Adrenal gland (tissue), 12 donors: Measurements from ENCODE around the gene CAPN15. TPM values are rescaled to one million over a fixed set of nuclear protein-coding genes. Genes with fewer than 3 reads are reported as not detected.

Source experiments
- DNase-seq, 7 donors: peaks; one replicate each; pipeline ENCODE4 v3.0.0-alpha.2; 2019 to 2020
- H3K27ac ChIP-seq, 5 donors: fragments of 200-600 bp; sonication (generic) in 4 of 5; 1 replicate in 3 of 5; 2 replicates in 2 of 5; pipeline versions ENCODE4 v1.5.1 to v1.8.0; 2016 to 2020; ENCODE audit warnings: mild to moderate bottlenecking in 1 of 5
- H3K27me3 ChIP-seq: fragments of 200-600 bp; 2 replicates; pipeline ENCODE4 v1.8.0; 2021
- H3K36me3 ChIP-seq, 2 donors: fragments of 200-600 bp; replicated peaks in 1 of 2; 1 replicate in 1 of 2; 2 replicates in 1 of 2; pipeline versions ENCODE4 v1.5.1 to v1.8.0; 2018 to 2022
- H3K4me1 ChIP-seq, 2 donors: fragments of 200-600 bp; replicated peaks in 1 of 2; 1 replicate in 1 of 2; 2 replicates in 1 of 2; pipeline versions ENCODE4 v1.5.1 to v1.8.0; 2018 to 2021
- H3K4me3 ChIP-seq, 4 donors: fragments of 200-600 bp; sonication (generic) in 3 of 4; one replicate each; pipeline ENCODE4 v1.5.1; 2016 to 2018
- H3K9me3 ChIP-seq, 3 donors: fragments of 200-600 bp; sonication (generic) in 1 of 3; replicated peaks in 1 of 3; 1 replicate in 2 of 3; 2 replicates in 1 of 3; pipeline versions ENCODE4 v1.5.1 to v1.8.0; 2016 to 2021
- CTCF ChIP-seq, 6 experiments: fragments of 450-650 bp in 4 of 6; fragments of 200-600 bp in 2 of 6; sonication (generic) in 1 of 6; IDR thresholded peaks; 1 replicate in 5 of 6; 2 replicates in 1 of 6; pipeline versions ENCODE4 v1.5.1 to v1.8.0; 2016 to 2021; ENCODE audit warnings: antibody characterized with exemption in 6 of 6, mild to moderate bottlenecking in 2 of 6, moderate library complexity in 1 of 6
- POLR2A ChIP-seq, 2 donors: fragments of 450-650 bp; IDR thresholded peaks; one replicate each; pipeline ENCODE4 v1.6.1; 2017; ENCODE audit warnings: antibody characterized with exemption in 2 of 2, mild to moderate bottlenecking in 2 of 2, moderate library complexity in 1 of 2
- WGBS, 4 donors: extraction: QIAGEN DNeasy Blood & Tissue Kit in 2 of 4; methylation state at CpG; one replicate each; pipeline versions ENCODE4 v1.1.5 to v1.1.7; 2013 to 2017; 5-methylcytosine and 5-hydroxymethylcytosine counted together
- intact Hi-C, 2 donors: fragments of 100-400 bp; cut with DNase I; formaldehyde crosslinking; loops; one replicate each; pipeline versions ENCODE4 v1.14.1 to v1.15.0; 2022 to 2023
- polyA plus RNA-seq, 3 donors: library from polyadenylated mRNA; stranded (reverse); fragments of 200-250 nt in 2 of 3; fragments of 350-450 nt in 1 of 3; fragmentation: Illumina TruSeq in 1 of 3; extraction: RNeasy Lipid Tissue Mini Kit (QIAGEN cat#74804) in 1 of 3; gene quantifications; one replicate each; pipeline ENCODE4 v1.2.3, GENCODE V29; 2013 to 2014
- total RNA-seq, 9 donors: library from RNA; depleted of rRNA in 4 of 9; stranded (reverse); fragments of >200 nt in 4 of 9; fragments of 120-200 nt in 1 of 9; fragmentation: NEBNext Ultra II Directional in 1 of 9; extraction: Animal tissue kit (Norgen Biotek cat#: 25700) in 1 of 9; gene quantifications; one replicate each; pipeline versions ENCODE4 v1.1.0 to v1.2.4, GENCODE V29; 2013 to 2023
- donor health status: healthy with polysubstance abuse.
- donor health status: Bipolar disorder and iron deficiency.
- donor health status: DM: yes; HTN: yes; CAD: no.
- donor health status: DM: no; HTN: no; CAD: no.
- donor health status: DM: no; HTN: no; CAD: no.
- donor health status: DM: yes; HTN: yes; CAD: no.

CAPN15 gene
- total and polyA plus RNA-seq, 12 donors: 2.3 to 91.8 (median 43.0) TPM

GRCh38 chr16:528111-529011, 849 bp downstream of the CAPN15 start:
- H3K36me3 ChIP-seq: no peaks in the 10 kb centered on the region
- peak overlapping the region; percentile 37 to 68 (median 53) for H3K4me3 ChIP-seq
- WGBS, 4 donors: 1 to 22% (median 4%) methylated on average over 8 to 55 of the region's 55 CpGs
- H3K27me3 ChIP-seq: no peaks in the 10 kb centered on the region
- H3K9me3 ChIP-seq: no peaks in the 10 kb centered on the region
- intact Hi-C loops: loop anchor here (10.0 kb wide), 2 partner anchors 94 to 134 kb away; partner anchors contain the start of gene NME4 (in 1 of the 2)
- peak overlapping the region; percentile 34 to 97 (median 59) for H3K27ac ChIP-seq
- H3K4me1 ChIP-seq: peaks cover 29 to 46% of the 10 kb centered on the region in 2 donors
- peak in 5 of 7 donors; percentile 43 to 54 (median 48) for DNase-seq
- TF ChIP-seq CTCF (IDR thresholded peaks at IDR 0.05): no peak
- peak in 1 of 2 donors; percentile 16 for TF ChIP-seq POLR2A (IDR thresholded peaks at IDR 0.05)

GRCh38 chr16:529012-529575, 1.6 kb downstream of the CAPN15 start:
- no peak for TF ChIP-seq POLR2A (IDR thresholded peaks at IDR 0.05)
- no peak for TF ChIP-seq CTCF (IDR thresholded peaks at IDR 0.05)
- Histone ChIP-seq H3K9me3 (no peaks in the 10 kb centered on the region), H3K27me3 (no peaks in the 10 kb centered on the region), H3K4me3 (peak overlapping the region in 2 of 4 donors; percentile 19 to 68), H3K4me1 (peaks cover 36 to 52% of the 10 kb centered on the region in 2 donors), H3K27ac (peak overlapping the region in 3 of 5 donors; percentile 34 to 97 (median 60)), H3K36me3 (no peaks in the 10 kb centered on the region)
- DNase-seq: no peak
- 45 to 61% (median 51%) methylated on average over 2 to 12 of the region's 12 CpGs; no CpG with 5 or more reads in 1 of the 4 donors for WGBS, 4 donors
- intact Hi-C loops: loop anchor here (10.0 kb wide), 2 partner anchors 94 to 134 kb away; partner anchors contain the start of gene NME4 (in 1 of the 2)

GRCh38 chr16:530111-530817, 2.8 kb downstream of the CAPN15 start:
- Histone ChIP-seq H3K36me3 (no peaks in the 10 kb centered on the region), H3K4me3 (no peak overlapping the region), H3K27ac (no peak overlapping the region), H3K9me3 (no peaks in the 10 kb centered on the region), H3K4me1 (peaks cover 38 to 50% of the 10 kb centered on the region in 2 donors), H3K27me3 (no peaks in the 10 kb centered on the region)
- TF ChIP-seq CTCF (IDR thresholded peaks at IDR 0.05) (no peak), POLR2A (IDR thresholded peaks at IDR 0.05) (no peak)
- intact Hi-C loops: no loop called here
- 91 to 93% (median 92%) methylated on average over 16 to 23 of the region's 23 CpGs for WGBS, 4 donors
- no peak for DNase-seq
